HG03565 (cell line): ENCODE results near the gene EYS.
"Not testable (repeated sequence)": the region's sequence is repeated elsewhere in the genome, so short reads cannot be mapped to it uniquely, and the experiment has no call there.

ENCODE experiments used
- ATAC-seq: cut with Tn5 transposase; IDR thresholded peaks from one replicate; pipeline ENCODE4 v1.9.1; 2021; ENCODE audit warnings: mild to moderate bottlenecking, moderate library complexity; ENCODE audit not compliant: unreplicated experiment

Gene EYS

DNA sequence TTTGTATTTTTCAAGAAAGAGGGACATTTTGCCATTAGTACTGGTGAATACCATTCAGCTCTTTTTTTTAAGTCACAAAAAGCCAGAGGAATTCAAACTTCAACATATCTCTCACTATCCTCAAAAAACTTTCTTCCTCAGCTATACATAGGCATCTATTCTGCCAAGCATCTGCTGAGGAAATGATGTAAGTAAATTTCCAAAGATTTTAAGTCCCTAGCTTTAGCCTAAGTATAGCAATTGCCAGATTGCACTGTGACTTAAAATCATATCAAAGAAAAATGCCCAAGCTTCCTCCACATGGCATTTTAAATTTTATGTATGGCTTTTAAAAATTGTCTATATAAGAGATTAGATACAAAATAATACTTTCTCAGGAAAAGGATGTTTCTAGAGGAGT lies 237.4 kb downstream of the EYS start:
- no peak for ATAC-seq

DNA sequence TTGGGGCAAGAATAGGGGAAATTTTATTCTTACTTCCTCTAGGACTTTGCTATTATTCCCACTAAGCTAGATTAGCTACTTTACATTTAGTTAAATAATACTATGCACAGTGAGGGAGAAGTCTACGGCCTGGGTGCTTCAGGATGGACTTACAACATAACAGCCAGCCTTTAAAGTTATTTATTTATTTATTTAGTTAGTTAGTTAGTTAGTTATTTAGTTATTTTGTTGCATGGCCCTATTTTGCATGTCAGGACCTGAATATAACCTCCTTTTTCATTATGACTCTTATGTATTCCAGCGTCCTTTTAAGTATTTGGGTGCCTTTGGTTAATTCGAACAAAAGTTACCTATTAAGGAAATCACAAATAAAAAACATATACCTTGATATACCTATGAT lies 238.7 kb downstream of the EYS start:
- no peak for ATAC-seq

DNA sequence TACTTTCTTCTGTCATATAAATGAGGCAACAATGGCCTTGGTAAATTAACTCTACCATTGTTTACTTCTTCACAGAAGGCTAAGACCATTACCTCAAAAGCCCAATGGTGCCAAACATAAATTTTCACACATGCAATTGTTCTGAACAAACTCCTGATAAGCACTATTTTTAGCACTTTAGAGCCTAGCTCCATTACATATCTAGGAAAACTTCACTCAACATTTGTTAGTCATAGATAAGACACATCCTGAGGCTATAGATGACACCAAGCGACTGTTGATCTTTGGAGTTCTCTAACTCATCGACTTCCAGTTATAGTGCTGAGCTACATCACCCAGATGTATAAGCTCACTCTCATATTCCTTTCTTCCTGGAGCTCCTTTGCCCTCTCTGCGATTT lies 245.9 kb downstream of the EYS start:
- no peak for ATAC-seq

GRCh38 chr6:65452333-65452732 lies 254.7 kb downstream of the EYS start:
- ATAC-seq: no peak

DNA sequence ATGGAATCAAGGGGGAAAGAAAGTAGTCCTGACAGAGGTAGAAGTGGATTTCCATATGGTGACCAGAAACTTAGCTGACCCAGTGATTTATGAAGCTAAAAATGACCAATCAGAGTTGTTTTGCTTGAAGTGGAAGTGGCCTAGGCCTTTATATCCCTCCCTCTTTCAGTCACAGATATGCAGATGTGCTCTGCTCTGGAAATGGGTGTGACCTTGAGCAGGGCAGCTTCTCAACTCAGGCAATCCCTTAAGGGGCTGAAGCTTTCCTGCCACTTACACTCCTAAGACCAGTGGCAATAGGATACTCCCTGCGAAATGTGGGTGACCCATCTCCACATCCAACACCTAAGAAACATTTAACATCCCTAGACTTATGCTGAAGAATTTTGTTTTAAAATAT lies 256.6 kb downstream of the EYS start:
- no peak for ATAC-seq

- ATAC-seq: no peak
Measured at GRCh38 chr6:65449926-65450325, 257.1 kb downstream of the EYS start.

- ATAC-seq: no peak
Measured at GRCh38 chr6:65448866-65449265, 258.2 kb downstream of the EYS start.

DNA sequence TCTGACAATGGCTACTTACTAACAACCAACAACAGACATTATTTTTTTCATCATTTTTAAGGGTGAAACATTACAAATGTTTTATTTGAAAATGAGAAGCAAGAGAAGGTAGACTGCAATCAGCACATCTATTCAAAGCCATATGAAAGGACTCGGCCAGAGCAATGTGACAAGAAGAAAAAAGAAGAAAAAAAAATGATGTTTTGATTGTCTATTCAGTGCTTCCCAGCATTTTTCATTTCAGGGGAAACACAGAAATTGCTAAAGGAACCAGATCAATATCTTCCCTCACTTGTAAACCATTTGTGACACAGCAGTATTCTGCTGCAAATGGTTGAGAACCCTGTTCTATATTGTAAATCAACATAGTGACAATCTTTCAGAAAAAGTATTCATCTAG lies 270.7 kb downstream of the EYS start:
- no peak for ATAC-seq

DNA sequence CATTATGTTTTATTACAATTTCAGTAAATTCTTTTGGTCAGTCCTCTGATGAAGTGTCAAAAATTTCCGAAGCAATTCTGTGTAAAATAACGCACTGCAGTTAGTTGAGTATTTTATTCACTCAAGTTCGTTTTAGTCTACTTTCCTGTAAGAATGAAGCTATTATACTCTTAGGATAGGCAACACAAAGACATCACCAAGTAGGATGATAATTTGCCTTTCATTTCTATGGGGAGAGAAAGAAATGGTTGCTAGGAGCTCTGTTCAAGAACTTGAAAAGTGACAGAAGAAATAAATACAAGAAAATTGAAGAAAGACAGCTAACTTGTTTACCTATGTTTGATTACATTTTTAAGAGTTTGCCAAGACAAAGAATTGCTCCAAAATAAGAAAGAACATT lies 290.4 kb downstream of the EYS start:
- no peak for ATAC-seq

- no peak for ATAC-seq
Measured at GRCh38 chr6:65410309-65410708, 296.7 kb downstream of the EYS start.

GRCh38 chr6:65402564-65402963 lies 304.5 kb downstream of the EYS start:
- ATAC-seq: no peak

DNA sequence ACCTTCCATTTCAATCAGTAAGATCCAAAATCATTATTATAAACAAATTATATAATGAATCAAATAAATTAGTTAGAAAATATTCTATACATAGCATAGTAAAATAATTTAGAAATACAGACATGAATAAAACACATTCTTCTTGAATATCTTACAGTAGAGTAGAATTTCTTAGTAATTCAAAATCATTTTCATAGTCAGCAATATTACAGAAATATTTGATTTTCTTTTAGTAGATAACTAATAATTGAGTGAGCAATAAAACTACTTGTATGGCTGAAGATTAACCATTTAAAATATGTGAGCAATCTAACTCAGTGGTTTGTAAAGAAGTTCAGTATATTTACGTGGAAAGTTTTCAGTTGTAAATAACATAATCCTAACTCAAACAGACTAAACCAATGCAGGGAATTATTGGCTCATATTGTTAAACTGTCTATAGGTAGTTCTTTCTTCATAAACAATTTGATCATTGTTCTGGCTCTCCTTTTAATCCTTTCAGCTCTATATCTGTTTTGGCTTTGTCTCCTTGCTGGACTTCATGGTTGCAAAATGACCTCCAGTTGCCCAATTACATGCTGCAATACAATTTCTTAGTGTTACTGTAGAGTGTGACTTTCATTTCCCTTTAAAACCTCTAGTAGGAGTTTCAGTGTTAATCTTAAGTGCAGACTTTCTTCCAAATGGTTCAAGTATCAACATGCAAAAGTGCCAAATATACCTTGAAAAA lies 307.5 kb downstream of the EYS start:
- ATAC-seq: no peak

GRCh38 chr6:65398851-65399250 lies 308.2 kb downstream of the EYS start:
- no peak for ATAC-seq

- ATAC-seq: no peak
Measured at GRCh38 chr6:65350530-65350929, 356.5 kb downstream of the EYS start.

DNA sequence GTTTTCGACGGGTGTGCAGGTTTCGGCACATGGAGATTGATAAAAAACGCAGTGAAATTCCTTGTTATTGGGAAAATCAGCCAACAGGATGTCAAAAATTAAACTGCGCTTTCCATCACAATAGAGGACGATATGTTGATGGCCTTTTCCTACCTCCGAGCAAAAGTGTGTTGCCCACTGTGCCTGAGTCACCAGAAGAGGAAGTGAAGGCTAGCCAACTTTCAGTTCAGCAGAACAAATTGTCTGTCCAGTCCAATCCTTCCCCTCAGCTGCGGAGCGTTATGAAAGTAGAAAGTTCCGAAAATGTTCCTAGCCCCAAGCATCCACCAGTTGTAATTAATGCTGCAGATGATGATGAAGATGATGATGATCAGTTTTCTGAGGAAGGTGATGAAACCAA lies 404.4 kb downstream of the EYS start:
- not testable (repeated sequence) for ATAC-seq

GRCh38 chr6:65299236-65299635 lies 407.8 kb downstream of the EYS start:
- ATAC-seq: no peak

- ATAC-seq: no peak
Measured at GRCh38 chr6:65295812-65296211, 411.2 kb downstream of the EYS start.

- no peak for ATAC-seq
Measured at GRCh38 chr6:65289491-65289890, 417.5 kb downstream of the EYS start.

DNA sequence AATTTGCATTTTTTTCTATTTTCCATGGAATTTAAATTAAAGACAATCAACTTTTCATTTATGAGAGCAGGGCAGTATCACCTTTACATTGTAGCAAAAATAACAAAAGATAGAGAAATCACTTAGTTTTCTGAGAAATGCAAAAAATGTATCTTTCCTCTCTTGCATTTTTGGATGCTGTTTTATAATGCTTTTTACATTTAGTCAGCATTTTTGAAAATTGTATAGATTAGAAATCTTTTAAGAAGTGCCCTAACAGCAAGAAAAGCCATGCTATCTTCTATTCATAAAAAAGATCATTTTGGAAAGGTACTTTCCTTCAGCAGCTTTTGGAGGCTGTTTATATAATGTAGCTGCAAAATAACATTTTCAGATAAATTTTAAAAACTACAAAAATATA lies 421.8 kb downstream of the EYS start:
- no peak for ATAC-seq

- no peak for ATAC-seq
Measured at GRCh38 chr6:65280060-65280459, 427.0 kb downstream of the EYS start.

DNA sequence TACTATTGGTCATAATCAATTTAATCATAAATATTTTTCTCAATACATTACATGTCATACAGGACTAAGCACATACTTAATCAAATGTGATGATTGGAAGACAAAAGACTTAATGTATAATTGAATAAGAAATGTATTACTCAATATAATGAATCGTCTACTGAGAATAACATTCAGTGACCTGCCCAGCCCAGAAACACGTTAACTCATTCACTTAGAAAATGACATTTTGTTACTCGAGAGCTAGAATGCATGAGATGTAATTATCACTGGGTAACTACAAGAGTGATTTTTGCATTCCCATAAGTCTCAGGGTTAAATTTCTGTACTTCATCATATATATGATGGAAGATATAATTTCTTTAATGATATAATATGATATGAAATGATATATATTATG lies 444.8 kb downstream of the EYS start:
- no peak for ATAC-seq

DNA sequence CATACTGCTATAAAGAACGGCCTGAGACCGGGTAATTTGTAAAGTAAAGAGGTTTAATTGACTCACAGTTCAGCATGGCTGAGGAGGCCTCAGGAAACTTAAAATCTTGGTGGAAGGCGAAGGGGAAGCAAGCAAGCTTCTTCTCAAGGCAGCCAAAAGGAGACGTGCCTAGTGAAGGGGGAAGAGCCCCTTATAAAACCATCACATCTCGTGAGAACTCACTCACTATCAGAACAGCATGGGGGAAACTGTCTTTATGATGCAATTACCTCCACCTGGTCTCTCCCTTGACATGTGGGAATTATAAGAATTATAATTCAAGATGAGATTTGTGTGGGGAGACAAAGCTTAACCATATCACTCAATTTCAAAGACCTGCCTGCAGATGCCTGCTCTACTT lies 447.0 kb downstream of the EYS start:
- no peak for ATAC-seq

DNA sequence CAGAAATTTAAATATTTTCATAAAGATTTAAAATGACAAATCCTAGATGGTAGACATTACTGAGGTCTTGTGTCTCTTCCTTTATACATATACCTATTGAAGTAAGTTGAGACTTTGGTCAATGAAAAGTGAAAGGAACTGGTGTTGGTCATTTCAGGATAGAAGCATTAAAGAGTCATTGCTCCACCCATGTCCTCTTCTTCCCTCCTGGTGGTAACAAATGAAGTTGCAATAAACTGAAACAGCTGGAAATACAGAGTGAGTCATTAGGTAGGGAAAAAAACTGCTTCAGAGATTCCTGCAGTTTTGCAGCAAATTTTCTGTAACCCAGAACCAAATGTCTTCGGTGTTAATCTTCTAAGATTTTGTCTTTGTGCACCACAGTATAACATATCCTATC lies 448.0 kb downstream of the EYS start:
- no peak for ATAC-seq
